Fibroblast of the aortic adventitia (primary cell): Measurements from ENCODE around the gene LTBP1. TPM values are rescaled to one million over a fixed set of nuclear protein-coding genes. Genes with fewer than 3 reads are reported as not detected.

Experiments
- DNase-seq: peaks from one replicate; pipeline ENCODE4 v3.0.0-alpha.2; 2010; ENCODE audit warnings: low read depth
- H3K4me3 ChIP-seq: 2 replicates; pipeline ENCODE4 v1.5.1; 2011; ENCODE audit warnings: low read depth, mild to moderate bottlenecking, control low read depth, low read length, moderate library complexity
- total RNA-seq: library from RNA; depleted of rRNA; stranded (reverse); fragments of >200 nt; gene quantifications from 2 replicates; pipeline ENCODE4 v1.2.3, GENCODE V29; 2012; ENCODE audit warnings: low replicate concordance
- TF ChIP-seq, protein P1 (sequence below): IDR thresholded peaks from 2 replicates; pipeline ENCODE4 v1.5.1; 2011; ENCODE audit warnings: mild to moderate bottlenecking, low read length, control low read depth, inconsistent platforms; ENCODE audit not compliant: insufficient read depth

LTBP1 gene
- total RNA-seq, 1 donor: 947 TPM

DNA sequence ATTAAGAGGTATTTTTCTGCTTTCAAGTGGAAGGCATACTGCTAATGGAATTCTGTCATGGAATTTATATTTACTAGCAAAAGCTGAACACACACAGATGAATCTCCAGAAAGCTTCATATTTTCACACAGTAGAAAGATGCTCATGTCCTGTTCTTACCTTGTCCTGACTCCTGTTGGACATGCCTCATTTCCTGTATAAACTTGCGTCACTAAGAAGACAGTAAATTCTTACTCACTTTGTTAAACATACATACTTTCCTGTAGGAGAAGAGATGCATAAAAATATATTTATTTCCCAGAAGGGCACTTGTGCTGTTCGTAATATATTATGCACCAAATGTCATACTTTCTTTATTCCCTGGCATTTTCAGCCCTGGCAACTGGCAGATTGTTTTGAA is 291.4 kb downstream of the LTBP1 start:
- no peak overlapping the region for H3K4me3 ChIP-seq
- peak; percentile 62 for DNase-seq
- TF ChIP-seq, protein P1, sequence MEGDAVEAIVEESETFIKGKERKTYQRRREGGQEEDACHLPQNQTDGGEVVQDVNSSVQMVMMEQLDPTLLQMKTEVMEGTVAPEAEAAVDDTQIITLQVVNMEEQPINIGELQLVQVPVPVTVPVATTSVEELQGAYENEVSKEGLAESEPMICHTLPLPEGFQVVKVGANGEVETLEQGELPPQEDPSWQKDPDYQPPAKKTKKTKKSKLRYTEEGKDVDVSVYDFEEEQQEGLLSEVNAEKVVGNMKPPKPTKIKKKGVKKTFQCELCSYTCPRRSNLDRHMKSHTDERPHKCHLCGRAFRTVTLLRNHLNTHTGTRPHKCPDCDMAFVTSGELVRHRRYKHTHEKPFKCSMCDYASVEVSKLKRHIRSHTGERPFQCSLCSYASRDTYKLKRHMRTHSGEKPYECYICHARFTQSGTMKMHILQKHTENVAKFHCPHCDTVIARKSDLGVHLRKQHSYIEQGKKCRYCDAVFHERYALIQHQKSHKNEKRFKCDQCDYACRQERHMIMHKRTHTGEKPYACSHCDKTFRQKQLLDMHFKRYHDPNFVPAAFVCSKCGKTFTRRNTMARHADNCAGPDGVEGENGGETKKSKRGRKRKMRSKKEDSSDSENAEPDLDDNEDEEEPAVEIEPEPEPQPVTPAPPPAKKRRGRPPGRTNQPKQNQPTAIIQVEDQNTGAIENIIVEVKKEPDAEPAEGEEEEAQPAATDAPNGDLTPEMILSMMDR: no peak

DNA sequence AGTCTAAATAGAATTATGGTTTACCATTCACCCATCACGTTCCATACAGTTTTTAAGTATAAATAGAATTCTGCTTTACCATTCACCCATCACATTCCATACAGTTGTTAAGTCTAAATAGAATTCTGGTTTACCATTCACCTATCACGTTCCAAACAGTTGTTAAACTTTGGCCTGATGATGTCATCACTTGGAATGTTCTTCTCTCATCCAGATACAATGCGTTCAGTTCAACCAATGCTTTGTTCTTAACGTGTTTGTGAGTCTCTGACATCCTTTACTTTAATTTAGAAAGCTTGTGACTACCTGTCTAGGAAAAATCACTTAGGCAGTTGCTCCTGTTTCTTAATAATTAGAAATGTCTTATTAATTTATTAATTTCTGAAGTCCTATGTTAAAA is 293.4 kb downstream of the LTBP1 start:
- peak; percentile 53 for DNase-seq
- TF ChIP-seq, protein P1: no peak
- no peak overlapping the region for H3K4me3 ChIP-seq

DNA sequence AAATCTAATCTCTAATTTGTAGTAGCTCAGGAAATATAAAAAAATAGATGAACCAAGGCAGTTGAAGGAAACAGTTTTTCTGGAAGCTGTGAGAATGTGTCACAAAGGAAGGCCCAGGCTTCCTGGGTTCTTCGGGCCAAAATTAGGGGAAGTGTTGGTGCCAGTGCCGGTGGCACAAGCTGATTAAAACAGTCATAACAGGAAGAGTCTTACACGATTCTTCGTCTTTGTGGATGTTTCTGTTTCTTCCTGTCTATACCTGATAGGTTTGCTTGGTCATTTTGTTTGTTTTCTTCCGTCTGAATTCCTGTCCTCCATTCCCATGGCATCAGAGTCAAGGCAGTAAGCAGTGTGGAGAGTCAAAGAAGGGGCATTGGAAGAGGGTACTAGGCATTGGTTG is 294.3 kb downstream of the LTBP1 start:
- TF ChIP-seq, protein P1: no peak
- no peak overlapping the region for H3K4me3 ChIP-seq
- DNase-seq: no peak

DNA sequence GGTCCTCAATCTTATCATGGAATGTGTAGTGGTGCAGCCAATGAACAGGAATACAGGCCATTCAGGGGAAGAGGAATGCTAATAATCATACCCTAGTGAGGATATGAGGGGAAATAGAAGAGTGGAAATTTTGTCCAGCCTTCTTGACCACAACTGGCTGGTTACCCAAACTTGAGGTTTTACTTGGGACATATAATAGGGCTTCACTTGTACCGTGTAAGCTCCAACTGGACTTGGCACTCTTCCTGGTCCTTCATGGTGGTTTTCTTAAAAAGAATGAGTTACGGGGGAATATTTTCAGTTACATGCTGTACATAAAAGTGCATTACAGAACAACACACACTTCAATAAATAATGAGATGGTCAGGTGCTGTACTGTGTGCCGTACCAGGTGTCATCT is 294.8 kb downstream of the LTBP1 start:
- H3K4me3 ChIP-seq: no peak overlapping the region
- TF ChIP-seq, protein P1: no peak
- DNase-seq: peak; percentile 58

DNA sequence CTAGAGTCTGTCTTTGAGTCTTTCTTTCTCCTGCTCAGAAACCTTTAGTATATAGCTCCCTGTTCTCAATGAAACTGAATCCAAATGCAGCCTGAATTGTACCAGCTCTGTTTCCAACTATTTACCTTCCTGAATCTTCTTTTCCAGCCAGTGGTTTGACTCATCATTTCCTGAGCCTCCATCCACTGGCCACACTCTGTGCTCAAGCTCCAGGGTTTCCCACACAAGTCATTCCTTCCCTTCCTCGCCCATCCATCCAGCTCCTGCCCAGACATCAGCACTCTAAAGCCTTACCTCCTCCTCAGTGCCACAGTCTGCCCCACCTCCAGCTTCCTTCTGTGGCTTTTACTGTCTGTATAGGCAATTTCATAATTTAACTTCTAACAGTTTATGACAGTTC is 296.1 kb downstream of the LTBP1 start:
- TF ChIP-seq, protein P1: no peak
- H3K4me3 ChIP-seq: no peak overlapping the region
- peak; percentile 82 for DNase-seq

DNA sequence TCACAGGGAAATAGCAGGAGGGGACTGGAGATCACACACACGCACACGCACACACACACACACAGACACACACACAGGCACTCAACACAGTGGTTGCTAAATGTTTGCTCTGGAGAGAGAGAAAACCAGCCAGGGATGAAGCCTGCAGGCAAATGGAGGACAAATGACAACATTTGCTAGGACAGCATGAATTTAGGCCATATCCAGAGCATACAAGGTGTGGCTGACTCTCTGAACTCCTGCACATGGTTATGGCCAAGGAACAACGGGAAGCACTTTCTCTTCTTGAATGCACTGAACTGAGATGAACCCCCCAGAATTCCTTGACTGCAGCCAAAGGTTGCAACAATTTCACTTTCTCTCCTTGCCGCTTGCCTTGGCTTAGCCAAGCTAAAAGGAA is 299.7 kb downstream of the LTBP1 start:
- peak; percentile 51 for DNase-seq
- H3K4me3 ChIP-seq: no peak overlapping the region
- TF ChIP-seq, protein P1: no peak

DNA sequence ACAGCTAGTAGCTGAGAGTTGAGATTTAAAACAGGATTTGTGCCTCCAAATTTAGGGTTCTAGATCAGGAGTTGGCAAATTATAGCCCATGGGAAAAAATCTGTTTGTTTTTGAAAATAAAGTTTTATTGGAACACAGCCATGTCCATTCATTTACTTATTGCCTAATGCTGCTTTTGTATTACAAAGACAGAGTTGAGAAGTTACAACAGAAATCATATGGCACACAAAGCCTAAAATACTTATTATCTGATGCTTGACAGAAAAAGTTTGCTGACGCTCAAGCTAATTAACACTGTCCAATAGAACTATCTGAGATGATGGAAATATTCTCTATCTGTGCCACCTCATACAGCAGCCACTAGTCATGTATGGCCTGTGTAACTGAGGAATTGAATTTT is 300.6 kb downstream of the LTBP1 start:
- DNase-seq: peak; percentile 37

More for the DNA sequence above, 300.6 kb downstream of the LTBP1 start:
- H3K4me3 ChIP-seq: no peak overlapping the region
- TF ChIP-seq, protein P1: no peak
